ENCODE results near the gene IGSF22.

DNA sequence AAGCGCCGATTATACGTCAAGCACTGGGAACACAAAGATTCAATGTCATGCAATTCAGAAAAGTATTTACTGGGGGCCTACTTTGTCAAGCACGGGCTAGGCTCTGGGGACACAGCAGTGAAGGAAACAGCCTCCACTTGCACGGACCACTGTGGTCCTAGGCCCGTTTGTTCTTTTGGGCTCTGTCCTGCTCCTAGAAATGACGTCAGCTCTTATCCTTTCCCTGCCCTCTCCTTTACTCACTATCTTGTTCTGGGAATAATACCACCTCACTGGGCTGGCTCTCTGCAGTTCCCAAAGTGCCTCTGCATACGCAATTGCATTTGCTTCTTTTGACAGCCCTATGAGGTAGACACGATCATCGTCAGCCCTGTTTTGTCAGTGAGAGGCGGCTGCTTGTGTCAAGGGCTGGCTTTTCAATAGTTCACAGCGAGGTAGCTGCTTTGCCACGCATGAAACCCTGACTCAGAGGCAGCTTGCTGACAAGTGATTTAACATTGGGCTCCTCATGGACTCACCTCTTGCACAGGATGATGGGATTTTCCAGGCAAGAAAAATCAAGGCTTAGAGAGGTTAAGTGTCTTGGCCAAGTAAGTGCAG lies 22.9 kb upstream of the IGSF22 start:
- TF ChIP-seq TBP (CRISPR knock-in tag; IDR thresholded peaks at IDR 0.05): no peak
- TF ChIP-seq, protein P1, sequence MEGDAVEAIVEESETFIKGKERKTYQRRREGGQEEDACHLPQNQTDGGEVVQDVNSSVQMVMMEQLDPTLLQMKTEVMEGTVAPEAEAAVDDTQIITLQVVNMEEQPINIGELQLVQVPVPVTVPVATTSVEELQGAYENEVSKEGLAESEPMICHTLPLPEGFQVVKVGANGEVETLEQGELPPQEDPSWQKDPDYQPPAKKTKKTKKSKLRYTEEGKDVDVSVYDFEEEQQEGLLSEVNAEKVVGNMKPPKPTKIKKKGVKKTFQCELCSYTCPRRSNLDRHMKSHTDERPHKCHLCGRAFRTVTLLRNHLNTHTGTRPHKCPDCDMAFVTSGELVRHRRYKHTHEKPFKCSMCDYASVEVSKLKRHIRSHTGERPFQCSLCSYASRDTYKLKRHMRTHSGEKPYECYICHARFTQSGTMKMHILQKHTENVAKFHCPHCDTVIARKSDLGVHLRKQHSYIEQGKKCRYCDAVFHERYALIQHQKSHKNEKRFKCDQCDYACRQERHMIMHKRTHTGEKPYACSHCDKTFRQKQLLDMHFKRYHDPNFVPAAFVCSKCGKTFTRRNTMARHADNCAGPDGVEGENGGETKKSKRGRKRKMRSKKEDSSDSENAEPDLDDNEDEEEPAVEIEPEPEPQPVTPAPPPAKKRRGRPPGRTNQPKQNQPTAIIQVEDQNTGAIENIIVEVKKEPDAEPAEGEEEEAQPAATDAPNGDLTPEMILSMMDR (CRISPR knock-in tag; IDR thresholded peaks at IDR 0.05): no peak
- no peak for TF ChIP-seq POLR2A (IDR thresholded peaks at IDR 0.05; ENCODE audit: insufficient read depth in 1 of 2, low read depth in 2 of 2, low read length in 2 of 2)

Data from HepG2 (cell line).